GM12873 (cell line): ENCODE results near the gene ADAMTS17.

Source experiments
- TF ChIP-seq, protein P1 (sequence below): IDR thresholded peaks from 2 replicates; pipeline ENCODE4 v1.5.1; 2012; ENCODE audit warnings: low read depth, mild to moderate bottlenecking, moderate library complexity, low read length, control low read depth; ENCODE audit not compliant: insufficient read depth; ENCODE audit errors: missing control alignments

Gene ADAMTS17

DNA sequence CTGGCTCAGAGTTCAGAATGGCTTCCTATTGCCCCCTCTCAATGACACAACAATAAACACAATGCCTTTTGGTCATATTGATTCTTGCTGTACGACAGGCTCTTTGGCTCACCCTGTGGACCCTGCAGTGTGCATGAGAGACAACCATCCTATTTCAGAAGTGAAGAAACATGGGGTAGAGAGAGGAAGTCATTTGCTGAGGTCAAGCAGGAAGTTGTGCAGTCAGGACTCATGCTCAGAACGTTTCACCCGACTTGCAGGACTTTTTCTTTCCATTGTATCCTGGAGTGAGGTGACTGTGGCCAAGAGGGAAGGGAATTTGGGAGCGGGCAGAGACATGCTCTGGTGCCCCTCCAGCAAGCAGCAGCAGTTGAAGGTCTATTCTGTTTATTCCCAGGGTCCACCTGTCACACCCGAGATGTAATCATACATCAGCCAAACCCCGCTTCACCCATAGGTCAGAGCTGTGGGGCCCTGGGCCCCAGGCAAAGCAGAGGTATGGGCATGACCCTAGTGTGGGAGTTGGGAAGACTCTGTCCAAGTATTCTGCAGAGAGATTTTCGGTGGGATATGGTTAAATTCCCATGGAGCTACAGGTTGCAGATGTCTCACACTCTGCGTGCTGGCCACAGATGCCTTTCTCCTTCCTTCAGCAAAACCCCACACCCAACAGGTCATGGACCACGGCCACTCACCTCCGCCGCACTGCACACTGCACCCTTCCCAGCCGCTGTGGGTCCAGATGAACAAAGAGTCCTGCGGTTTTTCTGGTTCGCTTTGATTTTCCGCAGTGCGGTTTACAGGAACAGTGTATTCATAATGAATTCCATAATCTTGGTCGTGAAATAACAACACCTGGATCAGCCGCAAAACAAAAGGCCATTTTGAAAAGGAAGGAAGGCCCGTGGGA is 290.6 kb downstream of the ADAMTS17 start:
- TF ChIP-seq, protein P1, sequence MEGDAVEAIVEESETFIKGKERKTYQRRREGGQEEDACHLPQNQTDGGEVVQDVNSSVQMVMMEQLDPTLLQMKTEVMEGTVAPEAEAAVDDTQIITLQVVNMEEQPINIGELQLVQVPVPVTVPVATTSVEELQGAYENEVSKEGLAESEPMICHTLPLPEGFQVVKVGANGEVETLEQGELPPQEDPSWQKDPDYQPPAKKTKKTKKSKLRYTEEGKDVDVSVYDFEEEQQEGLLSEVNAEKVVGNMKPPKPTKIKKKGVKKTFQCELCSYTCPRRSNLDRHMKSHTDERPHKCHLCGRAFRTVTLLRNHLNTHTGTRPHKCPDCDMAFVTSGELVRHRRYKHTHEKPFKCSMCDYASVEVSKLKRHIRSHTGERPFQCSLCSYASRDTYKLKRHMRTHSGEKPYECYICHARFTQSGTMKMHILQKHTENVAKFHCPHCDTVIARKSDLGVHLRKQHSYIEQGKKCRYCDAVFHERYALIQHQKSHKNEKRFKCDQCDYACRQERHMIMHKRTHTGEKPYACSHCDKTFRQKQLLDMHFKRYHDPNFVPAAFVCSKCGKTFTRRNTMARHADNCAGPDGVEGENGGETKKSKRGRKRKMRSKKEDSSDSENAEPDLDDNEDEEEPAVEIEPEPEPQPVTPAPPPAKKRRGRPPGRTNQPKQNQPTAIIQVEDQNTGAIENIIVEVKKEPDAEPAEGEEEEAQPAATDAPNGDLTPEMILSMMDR: no peak

DNA sequence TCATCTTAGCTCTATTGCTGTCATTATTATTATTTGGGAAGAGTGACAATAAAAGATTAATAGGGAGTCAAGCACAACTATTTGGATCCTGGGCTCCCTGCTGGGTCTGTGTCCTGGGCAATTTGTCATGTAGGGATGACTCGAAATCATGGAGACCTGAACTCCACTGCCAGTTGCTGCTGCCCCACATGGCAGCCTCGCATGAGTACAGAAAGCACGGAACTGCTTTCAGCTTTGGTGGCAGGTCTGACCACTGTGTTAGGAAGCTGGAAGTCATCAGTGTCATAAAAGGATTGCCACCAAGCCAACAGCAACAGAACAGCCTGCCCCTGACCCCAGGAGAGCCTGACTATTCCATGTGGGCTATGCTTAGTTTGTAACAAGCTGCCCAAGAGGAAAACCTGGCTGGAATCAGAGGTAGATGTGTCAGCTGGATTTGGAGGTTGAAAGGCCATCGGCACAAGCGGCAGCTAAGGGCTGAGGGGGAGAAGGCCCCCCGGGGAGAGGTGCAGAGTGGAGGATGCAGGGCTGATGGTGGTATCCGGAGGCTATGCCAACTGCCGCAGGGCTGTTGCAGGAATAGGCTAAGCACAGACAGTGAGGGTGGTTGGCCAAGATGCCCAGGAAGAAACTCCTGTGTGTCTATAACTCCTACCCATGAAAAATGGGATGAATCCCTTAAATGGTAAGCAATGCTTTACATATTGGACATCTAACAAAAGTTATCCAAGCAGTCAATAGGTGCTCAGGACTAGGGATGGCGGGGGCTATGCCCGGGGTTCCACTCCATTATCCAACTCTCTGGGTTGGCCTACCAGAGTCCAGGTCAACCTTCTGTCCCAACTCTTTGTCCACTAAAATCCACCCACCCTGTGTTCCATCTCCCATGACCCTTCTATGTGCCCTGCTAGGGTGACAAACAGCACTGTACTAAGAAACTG is 291.6 kb downstream of the ADAMTS17 start:
- TF ChIP-seq, protein P1: no peak

DNA sequence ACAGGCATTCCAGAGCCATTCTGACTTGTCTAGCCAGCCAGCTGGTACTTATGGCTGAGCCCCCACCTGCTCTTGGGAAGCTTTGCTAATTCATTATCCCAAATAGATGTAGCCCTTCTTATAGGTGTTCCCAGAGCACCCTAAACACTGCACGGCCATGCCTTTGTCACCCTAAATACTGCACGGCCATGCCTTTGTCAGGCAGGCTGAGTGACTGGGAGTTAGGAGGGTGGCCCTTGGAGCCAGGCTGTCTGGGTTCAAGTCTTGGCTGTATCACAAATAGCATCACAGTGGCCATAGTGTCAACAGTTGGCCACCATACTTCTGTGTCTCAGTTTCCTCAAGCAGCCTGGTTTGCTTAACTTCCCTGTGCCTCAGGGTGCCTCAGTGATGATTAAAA is 292.3 kb downstream of the ADAMTS17 start:
- TF ChIP-seq, protein P1: no peak

DNA sequence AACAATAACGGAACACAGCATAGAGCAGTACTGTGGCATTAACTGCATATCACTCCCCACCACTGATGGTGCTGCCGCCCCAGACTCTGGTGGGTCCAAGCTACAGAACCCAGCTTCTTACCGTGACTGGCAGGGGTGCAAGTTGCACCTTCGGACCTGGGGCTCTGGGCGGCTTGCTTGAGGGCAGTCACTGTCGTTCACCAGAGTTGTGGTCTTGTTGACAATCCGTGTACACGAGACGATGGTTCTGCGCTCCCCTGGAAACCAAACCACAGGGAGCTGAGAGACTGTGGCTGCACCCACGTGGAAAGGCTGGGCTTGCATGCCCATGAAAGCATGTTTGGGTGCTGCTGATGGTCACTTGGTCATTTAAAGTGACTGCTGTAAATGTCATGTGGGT is 293.0 kb downstream of the ADAMTS17 start:
- TF ChIP-seq, protein P1: no peak

DNA sequence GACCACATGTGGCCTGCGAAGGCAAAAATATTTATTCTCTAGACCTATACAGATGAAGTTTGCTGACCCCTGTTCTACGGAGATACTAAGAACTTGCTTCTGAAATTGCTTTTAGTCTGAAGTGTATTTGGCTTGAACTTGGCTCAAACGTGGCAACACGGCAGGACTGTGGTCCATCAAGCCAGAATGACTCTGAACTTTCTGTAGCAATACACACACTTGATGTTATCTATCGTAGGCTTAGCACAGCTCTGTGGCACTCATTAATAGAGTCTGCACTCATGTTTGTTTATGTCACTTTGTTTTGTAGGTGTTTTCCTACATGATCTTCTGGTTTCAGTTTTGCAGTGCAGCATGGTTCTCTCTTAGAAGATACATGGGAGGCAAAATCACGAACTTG is 298.1 kb downstream of the ADAMTS17 start:
- TF ChIP-seq, protein P1: no peak

DNA sequence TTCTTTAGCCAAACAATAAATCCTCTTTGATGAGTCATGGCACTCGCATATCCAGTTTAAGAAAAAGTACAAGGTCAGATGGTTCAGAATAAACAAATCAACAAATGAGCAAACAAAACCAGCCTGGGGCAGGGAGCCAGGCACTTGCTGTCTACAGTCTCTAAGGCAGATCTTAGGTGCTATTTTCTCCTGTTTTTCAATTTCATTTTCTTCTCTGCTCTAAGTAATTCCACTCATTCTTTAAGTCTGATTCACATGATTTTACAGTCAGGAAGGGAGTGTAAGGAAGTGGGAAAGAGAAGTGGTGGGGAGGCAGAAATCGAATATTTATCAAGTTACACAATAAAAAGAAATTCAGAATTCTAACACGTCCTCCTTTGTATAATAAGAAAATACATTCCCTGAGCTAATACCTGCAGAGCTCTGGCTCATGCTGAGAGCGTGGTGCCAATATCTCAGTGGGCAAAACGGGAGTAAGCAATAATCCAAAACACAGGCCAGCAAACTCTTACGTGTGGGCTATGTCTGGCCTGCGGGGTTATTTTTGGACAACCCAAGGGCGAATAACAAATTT is 298.6 kb downstream of the ADAMTS17 start:
- TF ChIP-seq, protein P1: no peak
